HUES6 (cell line): ENCODE results near the gene RELL1.

Source experiments
- H3K27ac ChIP-seq: 2 replicates; pipeline ENCODE4 v1.7.0; 2013; ENCODE audit warnings: low read depth, mild to moderate bottlenecking, low read length, inconsistent platforms
- H3K27me3 ChIP-seq: 2 replicates; pipeline ENCODE4 v1.6.1; 2013; ENCODE audit warnings: low read length; ENCODE audit not compliant: control insufficient read depth, insufficient read depth
- H3K36me3 ChIP-seq: 2 replicates; pipeline ENCODE4 v1.6.1; 2013; ENCODE audit warnings: low read length; ENCODE audit not compliant: control insufficient read depth, insufficient read depth
- H3K4me1 ChIP-seq: 2 replicates; pipeline ENCODE4 v1.6.1; 2013; ENCODE audit warnings: low read length; ENCODE audit not compliant: control insufficient read depth, insufficient read depth
- H3K4me3 ChIP-seq: 2 replicates; pipeline ENCODE4 v1.5.1; 2013; ENCODE audit warnings: low read depth, low read length
- H3K9ac ChIP-seq: one replicate; pipeline ENCODE4 v1.6.1; 2013; ENCODE audit warnings: mild to moderate bottlenecking, low read length
- H3K9me3 ChIP-seq: 2 replicates; pipeline ENCODE4 v1.6.1; 2013; ENCODE audit warnings: low read depth, low read length; ENCODE audit not compliant: control insufficient read depth, insufficient read depth

RELL1 gene

DNA sequence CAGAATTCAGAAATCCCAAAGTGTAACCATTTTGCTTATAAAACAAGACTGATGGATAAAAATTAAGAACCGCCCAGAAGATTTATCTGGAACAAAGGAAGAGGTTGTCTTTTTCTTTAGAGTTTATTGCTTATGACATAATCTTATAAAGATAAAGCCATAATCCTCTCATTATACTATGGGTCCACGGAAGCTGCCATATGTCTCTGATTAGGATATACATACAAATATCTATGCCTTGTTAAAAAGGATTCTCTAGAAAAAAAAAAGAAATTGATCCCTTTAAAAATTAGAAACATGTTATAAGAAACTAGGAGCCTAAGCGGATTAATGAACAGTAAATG, 70.5 kb downstream of the RELL1 start:
- H3K9ac ChIP-seq: no peak overlapping the region
- peaks cover 5% of the 10 kb centered on the region; the same call in 1 of the 2 replicates for H3K36me3 ChIP-seq
- H3K27me3 ChIP-seq: no peaks in the 10 kb centered on the region
- no peaks in the 10 kb centered on the region for H3K9me3 ChIP-seq
- peaks cover 3% of the 10 kb centered on the region; the same call in 1 of the 2 replicates for H3K4me1 ChIP-seq
- no peak overlapping the region for H3K4me3 ChIP-seq
- no peak overlapping the region for H3K27ac ChIP-seq

DNA sequence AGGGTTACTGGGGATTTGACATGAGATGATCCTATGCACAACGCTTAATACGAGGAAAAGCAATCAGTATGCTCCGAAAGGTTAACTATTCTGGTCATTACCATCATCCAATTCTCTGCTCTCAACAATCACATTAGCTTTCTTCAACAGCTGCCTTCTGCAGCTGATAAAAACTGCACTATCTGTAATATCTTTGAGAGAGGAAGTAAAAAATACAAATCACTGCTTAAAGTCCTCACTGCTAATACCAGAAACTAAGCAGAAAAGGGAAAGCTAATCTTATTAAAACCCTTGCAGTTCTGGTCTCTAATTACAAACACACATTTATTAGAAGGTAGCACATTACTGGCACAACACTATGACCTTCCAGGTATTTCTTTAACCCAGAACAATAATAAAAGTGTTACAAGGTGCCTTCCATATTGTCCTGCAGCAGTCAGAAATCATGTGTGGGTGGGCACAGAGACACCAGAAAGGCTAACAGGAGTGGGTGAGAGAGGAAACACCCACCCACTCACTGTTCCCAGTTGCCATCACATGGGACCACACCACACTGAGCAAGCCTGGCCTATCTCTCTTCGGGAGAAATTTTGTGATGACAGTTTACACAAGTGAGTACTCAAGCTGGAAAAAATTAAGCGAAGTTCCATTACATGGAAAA, 71.0 kb downstream of the RELL1 start:
- H3K4me3 ChIP-seq: no peak overlapping the region
- no peaks in the 10 kb centered on the region for H3K27me3 ChIP-seq
- no peaks in the 10 kb centered on the region for H3K9me3 ChIP-seq
- H3K27ac ChIP-seq: no peak overlapping the region
- peaks cover 3% of the 10 kb centered on the region; the same call in 1 of the 2 replicates for H3K4me1 ChIP-seq
- peaks cover 5% of the 10 kb centered on the region; the same call in 1 of the 2 replicates for H3K36me3 ChIP-seq
- H3K9ac ChIP-seq: no peak overlapping the region

DNA sequence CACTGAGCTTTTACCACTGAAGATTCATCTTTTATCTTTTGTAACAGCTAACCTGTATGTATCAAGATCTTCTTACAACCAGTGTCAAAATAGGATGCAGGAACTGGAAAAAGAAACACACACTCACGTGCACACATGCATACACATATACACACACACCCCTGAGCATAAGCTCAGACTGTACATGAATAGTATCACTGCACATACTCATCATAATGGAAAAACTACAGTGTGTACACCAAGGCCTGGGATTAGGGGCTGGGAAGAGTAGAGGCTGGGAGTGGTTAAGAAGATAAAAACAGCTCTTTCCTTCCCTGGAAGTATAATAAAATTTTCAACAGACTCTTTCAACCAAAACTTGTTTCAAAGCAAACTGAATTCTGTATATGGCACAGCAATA, 73.4 kb downstream of the RELL1 start:
- H3K9me3 ChIP-seq: peaks cover 10% of the 10 kb centered on the region; the same call in 1 of the 2 replicates
- H3K9ac ChIP-seq: no peak overlapping the region
- H3K4me3 ChIP-seq: no peak overlapping the region
- H3K36me3 ChIP-seq: peaks cover 12% of the 10 kb centered on the region; the same call in 1 of the 2 replicates
- no peak overlapping the region for H3K27ac ChIP-seq
- peaks cover 3% of the 10 kb centered on the region; the same call in 1 of the 2 replicates for H3K4me1 ChIP-seq
- no peaks in the 10 kb centered on the region for H3K27me3 ChIP-seq

DNA sequence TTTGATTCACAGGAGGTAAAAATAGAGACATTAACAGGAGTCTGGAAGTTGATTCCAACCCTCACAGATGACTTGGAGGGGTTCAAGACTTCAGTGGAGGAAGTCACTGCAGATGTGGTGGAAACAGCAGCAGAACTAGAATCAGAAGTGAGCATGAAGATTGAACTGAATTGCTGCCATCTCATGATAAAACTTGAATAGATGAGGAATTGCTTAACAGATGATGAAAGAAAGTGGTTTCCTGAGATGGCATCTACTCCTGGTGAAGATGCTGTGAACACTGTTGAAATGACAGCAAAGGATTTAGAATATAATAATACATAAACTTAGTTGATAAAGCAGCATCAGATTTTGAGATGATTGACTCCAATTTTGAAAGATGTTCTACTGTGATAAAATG, 76.5 kb downstream of the RELL1 start:
- Histone ChIP-seq H3K27me3 (no peaks in the 10 kb centered on the region), H3K9me3 (peaks cover 10% of the 10 kb centered on the region; the same call in 1 of the 2 replicates), H3K27ac (no peak overlapping the region), H3K36me3 (peaks cover 12% of the 10 kb centered on the region; the same call in 1 of the 2 replicates), H3K4me1 (peaks cover 8% of the 10 kb centered on the region; the same call in 1 of the 2 replicates), H3K4me3 (no peak overlapping the region), H3K9ac (no peak overlapping the region)

DNA sequence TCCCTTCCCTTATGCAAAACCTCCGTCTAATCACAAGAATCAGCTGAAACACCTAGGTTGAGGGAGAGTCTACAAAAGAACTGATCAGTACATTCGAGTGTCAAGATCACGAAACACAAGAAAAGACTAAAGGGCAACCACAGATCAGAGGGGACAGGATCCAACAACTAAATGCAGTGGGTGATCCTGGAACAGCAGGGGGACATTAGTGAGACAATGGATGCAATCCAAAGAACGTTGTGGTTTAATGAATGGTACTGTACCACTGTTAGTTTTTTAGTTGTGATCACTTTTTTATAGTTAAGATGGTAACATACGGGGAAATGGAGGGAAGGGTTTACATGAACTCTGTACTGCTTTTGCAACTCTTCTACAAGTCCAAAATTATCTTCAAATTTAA, 79.2 kb downstream of the RELL1 start:
- Histone ChIP-seq H3K27me3 (no peaks in the 10 kb centered on the region), H3K36me3 (peaks cover 7% of the 10 kb centered on the region; the same call in 1 of the 2 replicates)

DNA sequence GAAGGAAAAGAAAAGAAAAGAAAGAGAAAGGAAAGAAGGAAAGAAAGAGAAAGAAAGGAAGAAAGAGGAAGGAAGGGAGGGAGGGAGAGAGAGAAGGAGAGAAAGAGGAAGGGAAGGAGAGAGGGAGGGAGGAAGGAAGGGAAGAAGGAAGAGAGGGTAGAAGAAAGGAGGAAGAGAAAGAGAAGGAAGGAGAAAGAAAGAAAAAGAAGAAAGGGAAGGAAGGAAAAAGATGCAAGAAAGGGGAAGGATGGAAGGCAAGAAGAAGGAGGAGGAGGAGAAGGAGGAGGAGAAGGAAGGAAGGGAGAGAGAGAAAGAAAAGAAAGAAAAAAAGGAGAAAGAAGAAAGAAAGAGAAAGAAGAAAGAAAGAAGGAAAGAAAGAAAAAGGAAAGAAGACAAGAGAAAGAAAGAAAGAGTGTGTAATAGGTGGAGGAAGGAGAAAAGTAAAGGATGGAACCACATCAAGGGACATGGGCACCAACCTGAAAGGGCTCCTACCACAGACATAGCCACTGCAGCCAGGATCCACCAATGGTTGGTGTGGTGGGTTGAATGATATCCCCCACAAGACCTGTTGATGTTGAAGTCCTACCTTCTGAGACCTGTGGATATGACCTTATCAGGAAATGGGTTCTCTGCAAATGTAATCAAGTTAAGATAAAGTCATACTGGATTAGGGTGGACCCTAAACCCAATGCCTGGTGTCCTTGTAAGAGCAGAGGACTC, 80.2 kb downstream of the RELL1 start:
- H3K9me3 ChIP-seq: peaks cover 10% of the 10 kb centered on the region; the same call in 1 of the 2 replicates
- H3K36me3 ChIP-seq: peaks cover 7% of the 10 kb centered on the region; the same call in 1 of the 2 replicates
- no peak overlapping the region for H3K27ac ChIP-seq
- H3K4me3 ChIP-seq: no peak overlapping the region
- no peak overlapping the region for H3K9ac ChIP-seq
- H3K27me3 ChIP-seq: no peaks in the 10 kb centered on the region
- H3K4me1 ChIP-seq: peaks cover 7% of the 10 kb centered on the region

More for the DNA sequence above, 79.2 kb downstream of the RELL1 start:
- Histone ChIP-seq H3K4me3 (no peak overlapping the region), H3K9me3 (peaks cover 10% of the 10 kb centered on the region; the same call in 1 of the 2 replicates), H3K27ac (no peak overlapping the region), H3K4me1 (peaks cover 7% of the 10 kb centered on the region), H3K9ac (no peak overlapping the region)

DNA sequence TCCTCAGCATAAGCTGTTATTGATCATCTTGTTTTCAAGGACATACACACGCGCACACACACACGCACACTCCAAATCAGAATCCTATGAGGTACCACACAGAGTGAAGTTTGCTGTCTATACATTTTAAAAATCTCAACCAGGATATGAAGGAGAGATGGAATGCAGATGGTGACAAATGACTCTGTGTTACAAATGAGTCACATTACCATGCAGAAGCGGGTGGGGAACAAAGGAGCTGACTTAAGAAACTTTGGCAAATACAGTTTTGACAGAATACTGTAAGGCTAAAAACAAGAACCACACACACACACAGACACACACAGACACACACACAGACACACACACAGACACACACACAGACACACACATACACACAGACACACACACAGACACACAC, 81.7 kb downstream of the RELL1 start:
- Histone ChIP-seq H3K27me3 (no peaks in the 10 kb centered on the region), H3K36me3 (peaks cover 4% of the 10 kb centered on the region; the same call in 1 of the 2 replicates), H3K4me1 (peaks cover 8% of the 10 kb centered on the region), H3K4me3 (no peak overlapping the region), H3K9ac (no peak overlapping the region), H3K27ac (no peak overlapping the region), H3K9me3 (peaks cover 7% of the 10 kb centered on the region; the same call in 1 of the 2 replicates)

DNA sequence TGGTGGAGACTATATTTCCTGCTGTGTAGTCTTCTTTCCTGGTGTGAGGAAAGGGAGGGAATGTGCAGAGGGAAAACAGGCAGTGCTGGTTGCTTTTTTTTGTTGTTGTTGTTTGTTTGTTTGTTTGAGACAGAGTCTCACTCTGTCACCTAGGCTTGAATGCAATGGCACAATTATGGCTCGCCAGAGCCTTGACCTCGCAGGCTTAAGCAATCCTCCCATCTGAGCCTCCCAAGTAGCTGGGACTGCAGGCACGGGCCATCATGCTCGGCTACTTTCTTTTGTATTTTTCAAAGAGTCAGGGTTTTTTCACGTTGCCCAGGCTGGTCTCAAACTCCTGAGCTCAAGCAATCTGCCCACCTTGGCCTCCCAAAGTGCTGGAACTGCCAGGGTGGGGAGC, 82.5 kb downstream of the RELL1 start:
- no peaks in the 10 kb centered on the region for H3K27me3 ChIP-seq
- peaks cover 12% of the 10 kb centered on the region for H3K4me1 ChIP-seq
- H3K9me3 ChIP-seq: no peaks in the 10 kb centered on the region
- no peak overlapping the region for H3K4me3 ChIP-seq
- H3K27ac ChIP-seq: no peak overlapping the region
- no peaks in the 10 kb centered on the region for H3K36me3 ChIP-seq
- H3K9ac ChIP-seq: no peak overlapping the region

DNA sequence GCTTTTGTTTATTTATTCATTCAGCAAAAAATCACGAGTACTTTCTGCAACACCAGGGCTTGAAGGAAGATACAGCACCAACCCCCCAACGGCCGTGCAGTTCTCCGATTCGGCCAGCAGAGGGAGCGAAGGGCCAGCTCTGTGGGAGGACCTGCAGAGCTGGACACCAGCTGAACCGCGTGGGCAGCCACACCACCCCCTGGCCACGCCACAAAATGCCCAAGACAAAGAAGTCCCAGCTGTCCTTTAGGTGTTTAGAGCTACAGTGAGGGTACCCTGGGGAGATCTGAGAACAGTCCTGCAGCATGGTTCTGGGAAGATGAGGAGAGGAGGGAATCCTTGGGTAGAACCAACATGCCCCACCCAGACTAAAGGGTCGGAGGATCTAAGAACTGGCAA, 83.1 kb downstream of the RELL1 start:
- H3K4me1 ChIP-seq: peaks cover 12% of the 10 kb centered on the region
- no peaks in the 10 kb centered on the region for H3K36me3 ChIP-seq
- H3K4me3 ChIP-seq: no peak overlapping the region
- no peak overlapping the region for H3K9ac ChIP-seq
- H3K9me3 ChIP-seq: no peaks in the 10 kb centered on the region
- H3K27me3 ChIP-seq: no peaks in the 10 kb centered on the region
- no peak overlapping the region for H3K27ac ChIP-seq

DNA sequence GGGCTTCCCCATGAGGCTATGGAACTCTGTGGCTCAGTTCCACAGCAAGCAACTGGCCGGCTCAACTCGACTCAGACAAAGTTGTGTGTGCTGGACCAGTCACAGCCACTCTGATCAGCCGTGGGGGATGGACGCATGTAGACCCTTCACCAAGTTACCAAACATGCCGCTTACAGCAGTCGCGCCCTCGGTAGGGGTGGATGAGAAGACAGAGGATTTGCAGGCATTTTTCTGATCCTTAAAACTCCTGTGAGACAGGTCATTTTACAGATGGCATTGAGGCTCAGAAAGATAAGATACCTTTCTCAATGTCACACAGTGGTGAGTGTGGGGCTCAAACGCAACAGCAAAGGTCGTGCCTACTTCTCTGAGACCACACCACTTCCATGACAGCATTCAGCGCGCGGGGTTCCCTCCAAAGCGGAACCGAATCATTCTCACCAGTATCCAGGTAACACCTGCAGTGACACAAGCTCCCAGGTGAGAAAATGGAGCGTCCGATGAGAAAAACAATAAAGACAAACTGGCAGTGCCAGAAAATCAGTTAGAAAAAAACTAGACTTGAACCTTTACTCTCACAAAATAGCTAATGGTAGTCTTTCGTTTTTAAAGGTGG, 83.6 kb downstream of the RELL1 start:
- H3K27ac ChIP-seq: no peak overlapping the region
- H3K36me3 ChIP-seq: no peaks in the 10 kb centered on the region
- no peaks in the 10 kb centered on the region for H3K27me3 ChIP-seq
- no peak overlapping the region for H3K4me3 ChIP-seq
- H3K9ac ChIP-seq: no peak overlapping the region
- no peaks in the 10 kb centered on the region for H3K9me3 ChIP-seq
- peaks cover 12% of the 10 kb centered on the region for H3K4me1 ChIP-seq

DNA sequence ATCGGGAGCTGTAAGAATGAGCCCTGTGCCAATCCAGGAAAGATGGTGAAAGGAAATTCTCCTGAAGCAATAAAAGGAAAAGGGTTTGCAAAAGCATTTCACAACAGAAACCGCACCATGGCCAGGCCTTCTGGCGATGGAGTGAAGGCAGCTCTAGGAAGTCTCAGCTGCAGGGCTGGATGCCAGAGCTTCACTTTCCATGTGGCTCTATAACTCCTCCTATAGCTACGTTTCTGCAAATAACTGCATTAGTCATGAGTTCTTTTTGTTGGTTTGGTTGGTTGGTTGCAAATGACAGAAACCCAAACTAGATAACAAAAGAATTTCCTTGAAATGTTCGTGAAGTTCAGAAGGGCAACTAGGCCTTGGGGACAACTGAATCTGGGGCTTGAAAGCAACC, 84.6 kb downstream of the RELL1 start:
- H3K36me3 ChIP-seq: no peaks in the 10 kb centered on the region
- no peak overlapping the region for H3K27ac ChIP-seq
- peaks cover 7% of the 10 kb centered on the region for H3K4me1 ChIP-seq
- no peaks in the 10 kb centered on the region for H3K27me3 ChIP-seq
- no peak overlapping the region for H3K4me3 ChIP-seq
- H3K9me3 ChIP-seq: no peaks in the 10 kb centered on the region
- H3K9ac ChIP-seq: no peak overlapping the region
